ENCODE measurements around the gene SCIMP. TPM values are rescaled to one million over a fixed set of nuclear protein-coding genes. Genes with fewer than 3 reads are reported as not detected.
"Not testable (repeated sequence)": the region's sequence is repeated elsewhere in the genome, so short reads cannot be mapped to it uniquely, and the experiment has no call there.

Gene SCIMP
- total RNA-seq, 6 experiments from 2014 or later, result 1.0 to 9.9 (median 3.2) TPM

DNA sequence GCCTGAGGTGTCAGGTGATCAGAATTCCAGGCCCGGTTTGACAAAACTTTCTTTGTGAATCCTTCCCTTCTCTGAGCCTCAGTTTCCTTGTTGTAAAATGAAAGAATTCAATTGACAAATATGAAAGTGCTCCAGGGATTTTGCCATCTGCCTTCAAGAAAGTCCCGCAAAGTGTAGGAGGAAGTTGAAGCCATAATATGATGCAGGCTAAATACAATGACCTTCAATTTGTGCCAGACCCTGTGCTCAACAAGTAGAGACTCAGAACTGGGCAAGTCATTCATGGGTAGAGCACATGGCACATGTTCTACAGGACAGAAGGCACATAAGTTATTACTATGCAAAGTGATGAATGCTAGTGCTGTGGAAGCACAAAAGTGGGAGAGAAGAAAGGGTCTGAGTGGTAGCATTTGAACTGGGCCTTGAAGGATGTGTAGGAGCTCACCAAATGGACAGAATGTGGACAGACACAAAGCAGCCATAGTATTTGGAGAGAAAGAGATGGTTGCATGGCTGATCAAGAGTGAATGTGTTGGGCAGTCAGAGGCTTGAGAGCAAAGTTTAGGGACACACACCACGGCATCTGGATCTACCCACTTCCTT lies 2.4 kb upstream of the SCIMP start:
- WGBS (ENCODE audit: insufficient coverage, low coverage, low lambda C conversion rate, missing lambda C conversion rate), result 76% methylated on average over 2 of the region's 3 CpGs
- peaks cover 0 to 14% (median 5%) of the 10 kb centered on the region in 4 donors for H3K4me1 ChIP-seq
- H3K4me3 ChIP-seq, result no peak overlapping the region
- intact Hi-C loops (cut with DNase I), result loop anchor here in 1 of 2 donors (5.0 kb wide), 1 partner anchor 40 kb away; no protein-coding TSS in a partner anchor
- H3K27me3 ChIP-seq, result no peaks in the 10 kb centered on the region
- no peak overlapping the region for H3K27ac ChIP-seq
- no peaks in the 10 kb centered on the region for H3K9me3 ChIP-seq
- TF ChIP-seq, protein P1, sequence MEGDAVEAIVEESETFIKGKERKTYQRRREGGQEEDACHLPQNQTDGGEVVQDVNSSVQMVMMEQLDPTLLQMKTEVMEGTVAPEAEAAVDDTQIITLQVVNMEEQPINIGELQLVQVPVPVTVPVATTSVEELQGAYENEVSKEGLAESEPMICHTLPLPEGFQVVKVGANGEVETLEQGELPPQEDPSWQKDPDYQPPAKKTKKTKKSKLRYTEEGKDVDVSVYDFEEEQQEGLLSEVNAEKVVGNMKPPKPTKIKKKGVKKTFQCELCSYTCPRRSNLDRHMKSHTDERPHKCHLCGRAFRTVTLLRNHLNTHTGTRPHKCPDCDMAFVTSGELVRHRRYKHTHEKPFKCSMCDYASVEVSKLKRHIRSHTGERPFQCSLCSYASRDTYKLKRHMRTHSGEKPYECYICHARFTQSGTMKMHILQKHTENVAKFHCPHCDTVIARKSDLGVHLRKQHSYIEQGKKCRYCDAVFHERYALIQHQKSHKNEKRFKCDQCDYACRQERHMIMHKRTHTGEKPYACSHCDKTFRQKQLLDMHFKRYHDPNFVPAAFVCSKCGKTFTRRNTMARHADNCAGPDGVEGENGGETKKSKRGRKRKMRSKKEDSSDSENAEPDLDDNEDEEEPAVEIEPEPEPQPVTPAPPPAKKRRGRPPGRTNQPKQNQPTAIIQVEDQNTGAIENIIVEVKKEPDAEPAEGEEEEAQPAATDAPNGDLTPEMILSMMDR (IDR thresholded peaks at IDR 0.05), result no peak
- no peak for TF ChIP-seq POLR2A (IDR thresholded peaks at IDR 0.05)
- no peak for DNase-seq
- ATAC-seq, result no peak
- H3K36me3 ChIP-seq, result no peaks in the 10 kb centered on the region

DNA sequence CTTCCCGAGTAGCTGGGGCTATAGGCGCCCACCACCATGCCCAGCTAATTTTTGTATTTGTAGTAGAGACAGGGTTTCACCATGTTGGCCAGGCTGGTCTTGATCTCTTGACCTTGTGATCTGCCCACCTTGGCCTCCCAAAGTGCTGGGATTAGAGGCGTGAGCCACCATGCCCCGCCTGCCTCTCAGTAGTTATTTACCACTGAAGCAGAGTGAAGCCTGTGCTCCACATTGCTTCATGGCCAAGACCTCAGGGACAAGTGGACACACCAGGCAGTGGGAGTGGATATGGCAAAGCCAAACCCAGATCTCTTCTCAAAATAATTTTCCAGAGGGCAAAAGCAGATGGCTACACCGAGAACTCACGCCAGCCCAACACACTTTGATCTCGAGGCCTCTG lies 1.2 kb downstream of the SCIMP start:
- peak in 1 of 3 donors; percentile 4 for DNase-seq
- peaks cover 0 to 29% (median 12%) of the 10 kb centered on the region in 4 donors for H3K4me1 ChIP-seq
- intact Hi-C loops (cut with DNase I); ATAC-seq; H3K27me3 ChIP-seq; H3K9me3 ChIP-seq; H3K36me3 ChIP-seq: not testable (repeated sequence)
- H3K27ac ChIP-seq, result peak overlapping the region in 1 of 3 donors; percentile 24
- 69% methylated on average over 3 of the region's 7 CpGs for WGBS (ENCODE audit: insufficient coverage, low coverage, low lambda C conversion rate, missing lambda C conversion rate)
- peak overlapping the region in 2 of 3 donors; percentile 3 to 37 for H3K4me3 ChIP-seq

DNA sequence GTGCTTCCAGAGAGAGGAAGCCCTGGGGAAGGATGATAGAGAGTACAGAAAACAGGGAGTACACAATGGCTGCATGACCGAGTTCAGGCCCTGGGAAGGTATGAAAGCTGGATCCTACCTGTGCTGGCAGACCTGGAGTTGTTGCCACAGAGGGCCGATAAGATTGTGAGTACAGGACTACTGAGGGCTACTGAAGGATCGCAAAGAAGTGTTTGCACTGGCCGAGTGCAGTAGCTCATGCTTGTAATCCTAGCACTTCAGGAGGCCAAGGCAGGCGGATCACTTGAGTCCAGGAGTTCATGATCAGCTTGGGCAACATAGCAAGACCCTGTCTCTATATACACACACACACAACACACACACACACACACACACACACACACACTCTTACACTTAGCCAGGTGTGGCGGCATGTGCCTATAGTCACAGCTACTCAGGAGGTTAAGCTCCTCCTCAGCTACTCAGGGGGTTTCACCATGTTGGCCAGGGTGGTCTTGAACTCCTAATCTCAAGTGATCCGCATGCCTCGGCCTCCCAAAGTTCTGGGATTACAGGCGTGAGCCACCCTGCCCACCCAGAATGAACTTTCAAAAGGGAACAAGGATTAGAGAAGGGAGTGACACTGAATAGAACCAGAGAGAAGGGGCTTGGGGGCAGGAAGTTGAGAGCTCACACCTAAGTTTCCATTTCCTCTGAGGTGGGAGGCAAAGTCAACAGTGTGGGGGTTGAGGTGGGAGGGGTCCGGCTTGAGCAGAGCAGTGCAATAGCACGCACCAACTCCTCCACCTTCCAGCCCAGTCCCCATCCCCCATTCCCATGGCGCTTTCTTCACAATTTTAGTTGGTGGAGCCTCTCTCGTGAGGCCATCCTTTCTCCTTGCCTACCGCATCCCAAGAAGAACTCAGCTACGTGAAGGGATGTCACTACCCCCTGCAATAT lies 7.5 kb downstream of the SCIMP start:
- 77% methylated on average over 9 of the region's 15 CpGs for WGBS (ENCODE audit: insufficient coverage, low coverage, low lambda C conversion rate, missing lambda C conversion rate)
- no peak overlapping the region for H3K4me3 ChIP-seq
- peaks cover 0 to 23% (median 11%) of the 10 kb centered on the region in 4 donors for H3K4me1 ChIP-seq
- H3K36me3 ChIP-seq, result no peaks in the 10 kb centered on the region
- no peak for TF ChIP-seq POLR2A (IDR thresholded peaks at IDR 0.05)
- TF ChIP-seq, protein P1 (IDR thresholded peaks at IDR 0.05), result no peak
- DNase-seq (no peak), ATAC-seq (peak in 2 of 4 donors; percentile 8 to 22)
- H3K27ac ChIP-seq, result peak overlapping the region; percentile 34 to 62 (median 60)
- intact Hi-C loops (cut with DNase I), result no loop called here
- H3K27me3 ChIP-seq, result no peaks in the 10 kb centered on the region
- H3K9me3 ChIP-seq, result no peaks in the 10 kb centered on the region

DNA sequence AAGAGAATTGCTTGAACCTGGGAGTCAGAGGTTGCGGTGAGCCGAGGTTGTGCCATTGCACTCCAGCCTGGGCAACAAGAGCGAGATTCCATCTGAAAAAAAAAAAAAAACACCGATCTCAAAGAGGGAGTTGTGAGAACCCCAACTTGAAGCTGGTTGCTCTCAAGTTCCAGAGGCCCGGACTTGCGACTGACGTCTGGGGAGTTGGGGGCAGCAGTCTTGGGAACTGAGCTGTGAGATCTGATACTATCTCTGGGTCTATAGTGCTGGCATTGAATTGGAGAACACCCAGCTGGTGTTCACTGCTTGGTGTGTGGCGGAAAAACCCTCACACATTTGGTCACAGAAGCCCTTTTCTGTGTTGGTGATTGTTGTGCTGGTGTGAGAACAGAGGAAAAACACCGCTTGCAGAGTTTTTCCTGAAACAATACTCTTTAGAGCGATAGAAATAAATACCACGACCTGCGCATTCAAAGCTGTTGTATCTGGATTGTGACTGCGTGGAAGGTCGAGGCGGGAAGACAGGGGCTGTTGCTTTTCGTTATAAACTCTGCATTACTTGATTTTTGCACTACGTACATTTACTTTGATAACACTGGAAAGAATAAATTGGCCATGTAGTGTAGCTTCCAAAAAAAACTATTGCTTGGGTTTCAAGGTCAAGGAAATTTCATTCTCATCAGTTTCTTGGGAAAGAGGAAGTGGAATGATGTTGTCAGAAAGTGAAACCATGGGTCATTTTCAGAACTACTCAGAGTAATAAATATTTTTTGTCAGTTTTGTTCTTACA lies 8.8 kb downstream of the SCIMP start:
- peak in 3 of 4 donors; percentile 17 to 46 (median 28) for ATAC-seq
- WGBS (ENCODE audit: insufficient coverage, low coverage, low lambda C conversion rate, missing lambda C conversion rate), result 70% methylated on average over 17 of the region's 17 CpGs
- TF ChIP-seq, protein P1 (IDR thresholded peaks at IDR 0.05), result no peak
- TF ChIP-seq POLR2A (IDR thresholded peaks at IDR 0.05), result no peak
- DNase-seq, result no peak
- Histone ChIP-seq H3K27ac (peak overlapping the region in 2 of 3 donors; percentile 60 to 62), H3K4me1 (peaks cover 0 to 23% (median 9%) of the 10 kb centered on the region in 4 donors), H3K4me3 (no peak overlapping the region), H3K36me3 (no peaks in the 10 kb centered on the region), H3K9me3 (no peaks in the 10 kb centered on the region), H3K27me3 (no peaks in the 10 kb centered on the region)
- intact Hi-C loops (cut with DNase I), result no loop called here

DNA sequence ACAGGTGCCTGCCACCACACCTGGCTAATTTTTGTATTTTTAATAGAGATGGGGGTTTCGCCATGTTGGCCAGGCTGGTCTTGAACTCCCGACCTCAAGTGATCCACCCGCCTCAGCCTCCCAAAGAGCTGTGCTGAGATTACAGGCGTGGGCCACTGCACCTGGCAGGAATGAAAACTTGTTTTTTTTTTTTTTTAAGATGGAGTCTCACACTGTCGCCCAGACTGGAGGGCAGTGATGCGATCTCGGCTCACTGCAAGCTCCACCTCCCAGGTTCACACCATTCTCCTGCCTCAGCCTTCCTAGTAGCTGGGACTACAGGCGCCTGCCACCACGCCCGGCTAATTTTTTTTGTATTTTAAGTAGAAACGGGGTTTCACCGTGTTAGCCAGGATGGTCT lies 12.7 kb downstream of the SCIMP start:
- H3K9me3 ChIP-seq; ATAC-seq; H3K4me3 ChIP-seq; intact Hi-C loops (cut with DNase I); H3K36me3 ChIP-seq; H3K27me3 ChIP-seq: not testable (repeated sequence)
- peak overlapping the region in 2 of 3 donors; percentile 23 to 56 for H3K27ac ChIP-seq
- DNase-seq, result peak in 1 of 3 donors; percentile 39
- H3K4me1 ChIP-seq, result peaks cover 0 to 23% (median 12%) of the 10 kb centered on the region in 4 donors
- WGBS (ENCODE audit: insufficient coverage, low coverage, low lambda C conversion rate, missing lambda C conversion rate), result 85% methylated on average over 5 of the region's 12 CpGs

All from right lobe of liver (tissue), 6 donors.